ENCODE data around the gene MAP3K8.

Gene MAP3K8

DNA sequence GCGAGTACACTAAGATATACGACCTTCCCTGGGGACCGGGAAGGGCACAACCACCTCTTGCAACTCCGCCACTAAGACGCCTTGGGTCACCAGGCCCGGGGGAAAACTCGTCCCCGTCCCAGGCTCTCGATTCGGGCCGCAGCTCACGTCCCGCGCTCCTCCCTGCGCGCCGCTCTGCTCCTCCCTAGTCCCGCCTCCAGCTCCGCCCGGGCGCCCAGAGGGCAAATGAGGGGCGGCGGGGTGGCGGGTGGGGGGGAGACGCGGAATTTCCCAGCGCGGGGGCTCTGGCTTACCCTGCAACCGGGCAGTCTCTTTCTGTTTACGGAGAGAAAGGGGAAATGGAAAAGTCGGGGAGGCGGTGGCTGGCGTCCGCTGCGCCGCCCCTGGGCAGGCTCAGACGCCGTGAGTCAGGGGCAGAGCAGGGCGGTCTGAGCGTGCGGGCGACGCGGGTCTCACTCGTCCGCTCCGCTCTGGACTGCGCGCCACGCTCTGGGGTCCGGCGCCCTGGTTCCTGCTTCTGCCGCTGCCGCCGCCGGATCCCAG lies at the start of gene MAP3K8:
Gene MAP3K8, plus strand, starts transcription at position 455 of the 543 bp plus-strand sequence. CDS start 4,755 bp downstream, outside the sequence.
- peak; percentile 66 for DNase-seq (ENCODE audit: low read depth)

DNA sequence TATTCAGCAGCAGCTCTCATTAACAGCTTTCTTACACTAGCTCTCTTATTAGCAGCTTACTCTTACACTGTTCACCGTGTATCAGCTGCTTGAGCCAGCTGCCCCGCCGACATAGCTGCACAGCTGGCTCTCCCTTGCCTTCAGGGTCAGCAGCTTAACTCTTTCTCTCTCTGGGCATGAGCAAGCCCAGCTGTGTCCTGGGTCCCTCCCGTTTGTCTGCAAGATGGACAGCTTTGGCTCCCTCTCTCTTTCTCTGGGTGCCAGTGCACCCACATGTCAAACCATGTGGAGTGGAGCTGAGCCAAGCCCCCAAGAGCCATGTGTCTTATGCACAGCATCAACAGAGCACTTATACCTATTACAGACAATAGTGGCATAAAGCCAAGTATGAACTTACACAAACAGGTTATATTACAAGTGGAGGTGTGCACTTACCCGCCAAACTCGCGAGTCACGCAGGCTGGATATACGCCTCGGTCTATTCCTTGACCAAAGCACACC lies 49.2 kb upstream of the MAP3K8 start:
- no peak for DNase-seq (ENCODE audit: low read depth)

DNA sequence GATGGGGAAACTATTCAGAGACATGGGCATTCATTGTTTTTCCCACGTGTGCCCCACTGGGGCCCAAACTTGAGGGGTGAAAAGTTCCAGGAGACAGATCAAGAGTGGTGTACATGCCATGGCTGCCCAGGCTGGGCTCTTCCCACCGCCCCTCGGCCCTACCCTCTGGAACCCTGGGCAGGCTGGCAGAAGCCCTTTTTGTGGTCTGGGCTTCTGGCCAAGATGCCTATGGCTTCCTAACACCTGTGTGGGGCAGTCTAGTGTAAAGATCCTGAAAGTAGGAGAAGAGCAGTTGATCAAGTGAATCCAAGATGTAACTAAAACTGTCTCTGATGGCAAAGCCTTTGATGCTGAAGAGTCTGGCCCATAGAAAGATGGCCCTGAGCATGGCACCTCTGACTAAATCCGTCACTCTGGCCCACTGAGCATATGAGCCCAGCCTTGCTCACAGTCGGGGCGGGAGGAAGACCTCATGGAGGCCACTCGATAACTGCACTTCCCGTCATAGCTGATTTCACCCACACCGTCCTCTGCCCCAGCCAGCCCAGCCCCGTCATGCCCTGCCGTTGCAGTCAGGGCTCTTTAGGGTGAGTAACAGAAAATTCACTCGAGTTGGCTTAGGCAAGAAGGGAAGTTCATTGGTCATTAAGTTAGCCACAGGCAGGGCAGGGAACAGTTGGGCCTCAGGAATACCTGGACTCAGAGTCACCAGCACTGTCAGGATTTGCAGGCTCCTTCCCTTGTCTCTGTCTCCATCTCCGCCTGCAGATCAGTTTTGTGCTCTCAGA lies 47.0 kb upstream of the MAP3K8 start:
- DNase-seq (ENCODE audit: low read depth): no peak

DNA sequence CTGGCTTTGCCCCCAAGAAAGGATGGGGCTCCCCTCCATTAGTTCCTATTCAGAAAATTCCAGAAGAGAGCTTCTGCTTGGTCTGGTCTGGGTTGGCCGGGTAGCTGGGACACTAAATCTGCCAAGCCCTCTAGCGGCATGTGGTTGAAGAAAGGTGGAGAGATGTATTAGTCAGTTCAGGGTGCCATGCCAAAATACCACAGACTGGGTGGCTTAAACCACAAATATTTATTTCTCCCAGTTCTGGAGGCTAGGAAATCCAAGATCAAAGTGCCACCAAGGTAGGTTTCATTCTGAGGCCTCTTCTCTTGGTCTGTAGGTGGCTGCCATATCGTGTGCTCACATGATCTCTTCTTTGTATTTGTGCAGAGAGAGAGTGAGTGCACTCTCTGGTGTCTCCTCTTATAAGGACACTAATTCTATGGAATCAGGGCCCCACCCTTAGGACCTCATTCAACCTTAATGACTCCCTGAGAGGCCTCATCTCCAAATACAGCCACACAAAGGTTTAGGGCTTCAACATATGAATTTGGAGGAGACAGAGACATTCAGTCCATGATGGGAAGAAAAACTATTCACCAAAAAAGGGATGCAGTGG lies 46.2 kb upstream of the MAP3K8 start:
- DNase-seq (ENCODE audit: low read depth): no peak

DNA sequence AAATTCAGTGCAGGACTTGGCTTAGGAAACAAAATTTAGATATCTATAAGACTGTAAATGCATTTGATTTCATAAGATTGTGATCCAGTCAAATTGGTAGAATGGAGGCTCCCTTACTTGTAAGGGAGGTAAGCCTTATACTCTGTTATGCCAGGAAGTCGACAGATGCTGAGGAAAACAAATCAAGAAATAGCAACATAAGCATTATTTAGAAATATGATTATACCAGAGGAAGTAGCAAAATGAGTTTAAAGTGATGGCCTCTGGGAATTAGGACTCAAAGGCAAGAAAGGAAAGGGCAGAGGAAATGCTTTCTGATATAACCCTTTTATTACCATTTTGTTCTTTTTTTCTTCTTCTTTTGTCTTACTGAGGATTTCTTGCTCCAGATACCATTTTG lies 44.4 kb upstream of the MAP3K8 start:
- no peak for DNase-seq (ENCODE audit: low read depth)

DNA sequence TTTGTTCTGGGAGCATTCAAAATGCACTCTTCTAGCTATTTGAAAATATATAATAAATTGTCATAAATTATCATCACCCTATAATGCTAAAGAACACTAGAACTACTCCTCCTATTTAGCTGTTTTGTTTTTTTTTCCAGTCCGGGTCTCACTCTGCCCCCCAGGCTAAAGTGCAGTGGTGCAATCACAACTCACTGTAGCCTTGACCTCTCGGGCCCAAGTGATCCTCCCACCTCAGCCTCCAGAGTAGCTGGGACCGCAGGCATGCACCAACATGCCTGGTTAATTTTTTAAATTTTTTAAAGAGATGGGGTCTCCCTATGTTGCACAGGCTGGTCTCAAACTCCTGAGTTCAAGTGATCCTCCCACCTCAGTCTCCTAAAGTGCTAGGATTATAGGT lies 43.8 kb upstream of the MAP3K8 start:
- DNase-seq (ENCODE audit: low read depth): no peak

DNA sequence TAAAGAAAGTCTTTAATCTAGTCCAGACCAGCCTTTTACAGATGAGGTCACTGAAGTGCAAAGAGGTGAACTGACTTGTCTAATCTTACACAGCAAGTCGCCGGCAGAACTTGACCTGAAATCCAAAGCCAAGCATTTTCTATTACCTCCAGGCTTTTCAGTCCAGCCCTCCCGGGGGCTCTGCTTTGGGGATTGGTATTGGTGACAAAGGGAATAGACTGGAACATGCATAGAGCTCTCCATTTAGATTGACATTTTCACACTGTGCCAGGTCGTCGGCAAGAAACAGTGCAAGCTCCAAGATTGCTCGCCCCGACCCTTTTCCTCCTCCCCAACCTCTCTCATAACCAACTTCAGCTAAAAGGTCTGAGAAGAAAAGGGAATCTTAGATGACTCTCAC lies 42.7 kb upstream of the MAP3K8 start:
- no peak for DNase-seq (ENCODE audit: low read depth)

DNA sequence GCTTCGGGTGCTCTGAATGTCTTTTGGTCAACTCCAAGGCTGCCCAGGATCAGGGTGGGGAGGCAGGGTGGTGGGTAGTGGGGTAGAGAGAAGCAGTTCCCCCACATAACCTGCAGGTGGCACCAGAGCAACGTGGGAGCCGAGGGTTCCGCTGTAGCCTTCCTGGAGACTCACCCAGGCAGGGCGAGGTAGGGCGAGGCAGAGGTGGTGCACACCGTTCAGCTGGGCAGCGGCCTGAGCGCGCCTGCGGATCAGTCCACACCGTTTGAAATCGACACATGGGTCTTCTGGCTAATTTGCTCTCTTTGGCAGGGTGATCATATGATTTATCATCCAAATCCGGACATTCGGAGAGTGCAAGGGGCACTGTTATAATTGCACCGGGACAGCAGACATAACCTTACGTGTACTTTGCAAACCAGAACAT lies 41.4 kb upstream of the MAP3K8 start:
- DNase-seq (ENCODE audit: low read depth): peak; percentile 70

DNA sequence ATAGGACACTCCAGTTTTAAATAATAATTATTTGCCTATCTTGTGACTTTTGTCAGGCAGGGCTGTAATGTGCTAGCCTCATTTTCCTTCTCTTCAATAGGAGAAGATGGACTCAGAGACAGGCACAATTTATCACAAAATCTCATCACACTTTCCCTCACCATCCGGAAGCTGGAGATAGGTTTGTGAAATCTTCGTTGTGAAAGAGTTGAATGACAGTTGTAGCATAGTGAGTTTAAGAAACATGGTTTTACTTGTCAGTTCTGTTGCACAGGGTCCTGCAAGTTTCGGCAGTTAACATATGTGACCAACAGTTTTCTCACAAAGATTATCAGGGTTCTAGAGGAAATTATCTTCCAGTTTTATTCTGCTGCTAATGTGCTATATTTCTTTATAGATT lies 37.7 kb upstream of the MAP3K8 start:
- no peak for DNase-seq (ENCODE audit: low read depth)

DNA sequence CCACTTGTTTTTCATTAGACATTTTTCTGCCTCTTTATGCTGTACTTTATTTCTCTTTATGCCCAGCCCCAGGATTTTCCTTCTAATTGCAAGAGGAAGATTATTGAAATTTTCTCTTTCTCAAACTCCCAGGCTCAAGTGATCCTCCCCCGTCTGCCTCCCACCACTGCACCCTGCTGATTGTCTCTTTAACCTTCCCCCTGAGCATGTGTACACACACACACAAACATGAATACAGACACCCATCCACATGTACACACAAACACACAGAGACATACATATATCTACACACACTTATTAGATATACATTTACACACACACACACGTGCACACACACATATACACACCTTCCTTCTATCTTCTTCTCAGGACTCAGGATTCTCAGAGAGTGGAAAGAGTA lies 37.3 kb upstream of the MAP3K8 start:
- DNase-seq (ENCODE audit: low read depth): no peak

DNA sequence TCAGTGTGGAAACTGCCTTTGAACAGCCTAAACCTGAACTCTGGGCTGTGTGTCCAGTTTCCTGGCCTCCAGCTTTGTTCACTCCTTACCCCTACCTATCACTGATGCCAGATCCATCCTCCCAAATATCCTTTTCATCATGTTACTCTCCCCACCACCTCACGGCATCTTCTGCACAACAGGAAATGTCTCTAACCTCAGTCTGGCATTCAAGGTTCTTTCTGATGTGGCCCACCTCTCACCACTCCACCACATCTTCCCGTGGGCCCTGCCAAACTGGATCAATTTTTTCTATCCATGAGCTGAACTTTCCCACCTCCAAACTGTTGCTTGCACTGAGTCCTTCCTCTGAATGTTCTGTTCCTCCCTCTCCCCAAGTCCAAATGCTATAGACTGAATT lies 35.8 kb upstream of the MAP3K8 start:
- DNase-seq (ENCODE audit: low read depth): no peak

DNA sequence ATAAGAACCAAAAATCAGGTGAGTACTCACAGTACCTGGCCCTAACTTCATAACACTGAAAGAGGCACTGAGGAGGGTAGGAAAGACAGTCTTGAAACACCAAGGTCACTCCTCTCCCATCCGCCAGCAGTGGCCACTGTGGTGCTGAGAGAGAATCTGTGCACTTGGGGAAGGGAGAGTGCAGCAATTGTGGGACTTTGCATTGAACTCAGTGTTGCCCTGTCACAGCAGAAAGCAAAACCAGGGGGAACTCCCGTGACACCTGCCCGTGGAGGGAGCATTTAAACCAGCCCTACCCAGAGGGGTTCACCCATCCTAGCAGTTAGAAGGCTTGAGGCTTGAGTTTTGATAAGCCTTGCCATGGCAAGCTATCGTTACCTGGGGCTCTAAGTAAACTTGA lies 35.2 kb upstream of the MAP3K8 start:
- no peak for DNase-seq (ENCODE audit: low read depth)

DNA sequence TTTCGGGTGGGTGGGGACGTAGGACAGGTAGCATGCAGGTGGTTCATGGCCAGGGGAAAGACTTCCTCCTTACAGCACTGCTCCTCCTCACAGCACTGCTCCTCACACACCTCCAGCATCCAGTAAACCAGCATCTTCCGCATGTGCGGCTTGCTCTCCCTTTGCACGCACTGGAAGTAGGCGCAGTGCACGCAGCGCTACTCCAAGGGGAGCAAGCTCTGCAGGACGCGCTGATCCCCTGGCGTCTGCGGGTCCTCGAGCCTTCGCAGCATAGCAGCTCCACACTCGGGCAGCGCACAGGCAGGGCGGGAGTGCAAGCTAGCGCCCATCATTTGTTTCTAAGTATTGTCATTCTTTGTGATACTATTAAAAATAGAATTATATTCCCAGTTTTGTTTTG lies 30.5 kb upstream of the MAP3K8 start:
- DNase-seq (ENCODE audit: low read depth): no peak

DNA sequence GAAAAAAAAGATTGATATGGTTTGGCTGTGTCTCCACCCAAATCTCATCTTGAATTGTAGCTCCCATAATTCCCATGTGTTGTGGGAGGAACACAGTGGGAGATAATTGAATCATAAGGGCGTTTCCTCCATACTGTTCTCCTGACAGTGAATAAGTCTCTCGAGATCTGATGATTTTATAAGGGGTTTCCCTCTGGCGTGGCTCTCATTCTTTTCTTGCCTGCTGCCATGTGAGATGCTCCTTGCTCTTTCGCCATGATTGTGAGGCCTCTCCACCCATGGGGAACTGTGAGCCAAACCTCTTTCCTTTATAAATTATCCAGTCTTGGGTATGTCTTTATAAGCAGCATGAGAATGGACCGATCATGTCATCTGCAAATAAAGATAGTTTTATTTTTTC lies 29.4 kb upstream of the MAP3K8 start:
- no peak for DNase-seq (ENCODE audit: low read depth)

DNA sequence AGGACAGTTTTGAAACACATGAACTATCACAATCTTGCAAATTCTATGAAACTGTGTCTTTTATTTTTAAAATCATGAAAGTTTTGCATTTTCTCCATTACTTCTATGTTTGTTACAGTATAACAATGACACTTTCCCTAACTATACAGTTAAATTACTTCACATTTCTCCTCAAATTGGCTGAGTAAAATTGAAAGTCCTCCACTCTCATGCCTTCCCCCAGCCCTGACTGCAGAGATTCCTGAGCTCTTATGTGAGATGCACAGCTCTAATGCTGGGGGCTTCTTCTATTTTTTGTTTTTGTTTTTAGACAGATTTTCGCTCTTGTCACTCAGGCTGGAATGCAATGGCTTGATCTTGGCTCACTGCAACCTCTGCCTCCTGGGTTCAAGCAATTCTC lies 22.7 kb upstream of the MAP3K8 start:
- no peak for DNase-seq (ENCODE audit: low read depth)

DNA sequence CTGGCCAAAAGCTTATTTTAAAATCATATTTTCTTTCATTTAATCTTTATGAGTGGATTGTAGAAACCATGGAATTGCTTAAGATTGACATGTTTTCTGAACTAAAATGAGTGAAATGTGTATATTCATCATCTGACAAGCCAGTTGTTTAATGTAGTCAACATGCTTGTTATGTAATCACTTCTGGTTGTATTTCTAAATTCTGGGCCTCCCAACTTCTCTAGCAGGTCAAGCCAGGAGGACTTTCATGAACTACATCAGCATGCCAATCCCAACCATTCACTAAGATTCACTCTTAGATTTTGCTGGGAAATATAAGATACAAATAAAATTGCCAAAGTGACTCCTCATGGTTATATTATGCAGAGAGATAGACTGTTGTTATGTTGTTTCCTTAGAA lies 21.1 kb upstream of the MAP3K8 start:
- no peak for DNase-seq (ENCODE audit: low read depth)

DNA sequence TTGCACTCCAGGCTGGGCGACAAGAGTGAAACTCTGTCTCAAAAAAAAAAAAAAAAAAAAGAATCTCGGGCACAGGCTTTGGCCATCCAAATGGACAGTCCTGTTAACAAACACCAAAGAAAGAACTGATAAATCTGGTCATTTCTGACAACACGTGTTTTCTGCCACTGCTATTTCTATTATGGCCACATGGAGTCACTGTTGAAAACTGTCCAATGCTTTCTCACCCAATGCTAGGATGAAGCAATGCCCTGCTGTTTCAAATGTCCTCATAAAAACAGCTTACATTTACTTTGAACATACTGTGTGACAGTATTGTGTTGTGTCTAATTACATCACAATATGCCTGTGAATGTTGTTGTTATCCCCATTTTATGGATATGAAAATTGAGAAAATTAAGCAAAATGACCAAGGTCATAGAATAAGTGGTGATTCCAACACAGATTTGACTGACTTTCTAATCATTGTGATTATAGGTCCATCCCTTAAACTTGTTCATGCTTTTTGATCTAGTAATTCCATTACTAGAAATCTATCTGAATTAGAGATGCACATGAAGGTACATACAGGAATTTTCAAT lies 19.9 kb upstream of the MAP3K8 start:
- no peak for DNase-seq (ENCODE audit: low read depth)

DNA sequence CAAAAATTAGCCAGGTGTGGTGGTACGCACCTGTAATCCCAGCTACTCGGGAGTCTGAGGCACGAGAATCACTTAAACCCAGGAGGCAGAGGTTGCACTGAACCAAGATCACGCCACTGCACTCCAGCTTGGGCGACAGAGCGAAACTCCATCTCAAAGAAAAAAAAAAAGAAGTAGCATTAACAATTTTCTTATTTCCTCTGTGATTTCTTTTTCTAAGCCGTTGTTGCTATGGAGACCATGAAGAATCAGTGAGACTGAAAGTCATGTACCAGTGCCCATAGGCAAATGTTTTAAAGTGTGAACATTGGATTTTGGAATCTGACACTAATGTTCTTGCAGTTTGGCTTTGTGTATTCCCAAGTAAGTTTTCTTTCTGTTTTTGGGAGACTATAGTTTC lies 18.4 kb upstream of the MAP3K8 start:
- DNase-seq (ENCODE audit: low read depth): no peak

DNA sequence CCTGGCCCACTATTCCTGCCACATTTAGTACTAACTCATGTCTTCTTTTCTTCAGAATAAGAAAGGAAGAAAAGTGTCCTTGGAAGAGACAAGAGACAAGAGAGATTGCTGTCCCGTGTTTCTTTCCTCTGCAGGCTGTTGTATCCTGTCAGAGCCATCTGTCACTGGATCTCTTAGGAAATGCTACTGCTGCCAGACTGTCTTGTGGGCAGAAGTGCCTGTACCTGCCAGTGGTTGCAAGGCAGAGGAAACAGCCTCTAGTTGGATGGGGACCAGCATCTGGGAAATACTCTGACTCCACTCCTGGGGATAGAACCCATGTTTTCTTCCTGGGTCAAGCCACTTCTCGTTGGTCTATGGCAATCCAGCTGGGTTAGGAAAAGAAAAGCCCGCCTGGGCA lies 16.7 kb upstream of the MAP3K8 start:
- no peak for DNase-seq (ENCODE audit: low read depth)

DNA sequence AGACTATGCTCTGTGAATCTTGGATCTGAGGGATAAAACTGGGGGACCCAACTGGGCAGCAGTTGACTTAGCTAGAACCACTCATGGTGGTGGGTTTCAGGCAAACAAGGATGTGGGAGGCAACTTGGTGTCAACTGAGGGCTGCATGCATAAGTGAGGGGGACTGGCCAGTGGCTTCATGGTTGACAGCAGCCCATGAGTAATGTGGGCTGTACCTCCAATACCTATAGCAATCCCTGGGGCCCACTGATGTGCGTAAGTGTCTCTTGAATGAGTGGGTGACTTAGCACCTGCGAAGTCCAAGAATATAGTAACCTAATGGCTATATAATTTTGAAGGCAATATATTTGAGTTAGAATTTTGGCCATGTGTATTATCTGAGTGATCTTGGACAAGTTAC lies 13.7 kb upstream of the MAP3K8 start:
- DNase-seq (ENCODE audit: low read depth): no peak

DNA sequence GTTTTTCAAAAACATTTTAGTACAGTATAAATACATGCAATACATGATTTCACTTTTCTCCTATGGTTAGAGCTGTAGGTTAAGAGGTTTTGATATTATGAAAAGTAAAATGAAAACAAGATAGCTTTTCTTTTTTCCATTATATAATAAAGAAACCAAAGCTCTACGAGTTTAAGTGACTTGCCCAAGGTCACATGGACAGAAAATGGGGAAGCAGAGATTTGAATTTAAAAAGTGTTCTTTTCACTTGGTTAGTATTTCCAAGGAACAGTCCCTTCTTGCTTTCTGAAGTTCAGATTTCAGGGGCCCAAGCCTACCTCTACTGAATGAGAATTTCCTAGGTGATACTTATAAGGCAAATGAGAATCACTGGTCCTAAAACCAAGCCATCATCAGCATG lies 13.2 kb upstream of the MAP3K8 start:
- DNase-seq (ENCODE audit: low read depth): no peak

DNA sequence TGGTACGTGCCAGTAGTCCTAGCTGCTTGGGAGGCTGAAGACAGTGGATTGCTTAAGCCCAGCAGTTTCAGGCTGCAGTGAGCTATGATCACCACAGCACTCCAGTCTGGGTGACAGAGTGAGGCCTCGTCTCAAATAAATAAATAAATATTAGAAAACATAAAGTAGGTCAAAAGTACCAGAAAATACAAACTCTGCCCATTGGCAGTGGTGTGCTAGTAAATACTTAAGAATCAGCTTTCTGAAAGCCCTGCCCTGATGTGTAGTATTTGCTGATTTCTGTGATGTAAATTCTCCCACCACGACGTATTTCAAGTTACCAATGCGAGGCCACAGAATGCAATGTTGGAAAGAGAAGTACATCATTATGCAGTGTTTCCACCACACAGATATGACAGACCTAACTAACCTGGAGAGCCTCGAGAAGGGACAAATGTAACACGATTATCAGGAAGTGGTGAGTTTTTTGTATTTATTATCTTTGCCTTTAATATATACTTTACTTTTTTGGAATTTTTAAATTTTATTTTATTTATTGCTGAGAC lies 11.8 kb upstream of the MAP3K8 start:
- DNase-seq (ENCODE audit: low read depth): no peak

All from activated T-cell treated with anti-CD3 and anti-CD28 coated beads for 1 hour (primary cell).